WTC11 (cell line): ENCODE data around the gene ANKRD11.

Experiments used
- CREM ChIP-seq: sonication (generic); formaldehyde crosslinking; IDR thresholded peaks from 2 replicates; pipeline ENCODE4 v1.8.1; 2022; ENCODE audit warnings: mild to moderate bottlenecking, missing genetic modification reagents, moderate library complexity
- GABPB1 ChIP-seq: sonication (generic); formaldehyde crosslinking; IDR thresholded peaks from 2 replicates; pipeline ENCODE4 v1.8.1; 2023; ENCODE audit warnings: mild to moderate bottlenecking, missing genetic modification reagents
- IRF1 ChIP-seq: sonication (generic); formaldehyde crosslinking; IDR thresholded peaks from 2 replicates; pipeline ENCODE4 v1.8.0; 2023; ENCODE audit warnings: missing genetic modification reagents
- TEAD4 ChIP-seq: sonication (generic); formaldehyde crosslinking; IDR thresholded peaks from 2 replicates; pipeline ENCODE4 v1.8.0; 2022; ENCODE audit warnings: mild to moderate bottlenecking, missing genetic modification reagents
- ZNF317 ChIP-seq: sonication (generic); formaldehyde crosslinking; IDR thresholded peaks from 2 replicates; pipeline ENCODE4 v1.8.1; 2023; ENCODE audit warnings: low read depth, mild to moderate bottlenecking, moderate library complexity, missing genetic modification reagents, borderline replicate concordance
- ZNF671 ChIP-seq: fragments of 250-450 bp; sonication (Bioruptor Pico); IDR thresholded peaks from 2 replicates; pipeline ENCODE4 v1.8.0; 2021; ENCODE audit warnings: mild to moderate bottlenecking
- TF ChIP-seq, protein P1 (sequence below): fragments of 200-600 bp; IDR thresholded peaks from 2 replicates; pipeline ENCODE4 v1.8.0; 2022; ENCODE audit warnings: antibody characterized with exemption

DNA sequence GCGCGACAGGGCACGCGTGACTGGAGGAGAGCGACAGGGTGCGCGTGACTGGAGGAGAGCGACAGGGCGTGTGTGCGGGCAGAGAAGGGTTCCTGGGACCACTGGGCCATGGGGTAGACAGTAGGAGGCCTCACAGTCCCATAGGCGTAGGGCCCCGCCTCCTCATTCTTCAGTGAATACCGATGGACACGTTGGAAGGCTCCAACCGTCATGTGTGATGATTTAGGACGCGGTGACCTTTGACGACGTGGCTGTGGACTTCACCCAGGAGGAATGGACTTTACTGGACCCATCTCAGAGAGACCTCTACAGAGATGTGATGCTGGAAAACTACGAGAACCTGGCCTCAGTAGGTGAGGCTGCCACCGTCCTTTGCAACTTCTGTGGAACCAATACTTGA, 267.4 kb downstream of the ANKRD11 start:
- TF ChIP-seq, protein P1, sequence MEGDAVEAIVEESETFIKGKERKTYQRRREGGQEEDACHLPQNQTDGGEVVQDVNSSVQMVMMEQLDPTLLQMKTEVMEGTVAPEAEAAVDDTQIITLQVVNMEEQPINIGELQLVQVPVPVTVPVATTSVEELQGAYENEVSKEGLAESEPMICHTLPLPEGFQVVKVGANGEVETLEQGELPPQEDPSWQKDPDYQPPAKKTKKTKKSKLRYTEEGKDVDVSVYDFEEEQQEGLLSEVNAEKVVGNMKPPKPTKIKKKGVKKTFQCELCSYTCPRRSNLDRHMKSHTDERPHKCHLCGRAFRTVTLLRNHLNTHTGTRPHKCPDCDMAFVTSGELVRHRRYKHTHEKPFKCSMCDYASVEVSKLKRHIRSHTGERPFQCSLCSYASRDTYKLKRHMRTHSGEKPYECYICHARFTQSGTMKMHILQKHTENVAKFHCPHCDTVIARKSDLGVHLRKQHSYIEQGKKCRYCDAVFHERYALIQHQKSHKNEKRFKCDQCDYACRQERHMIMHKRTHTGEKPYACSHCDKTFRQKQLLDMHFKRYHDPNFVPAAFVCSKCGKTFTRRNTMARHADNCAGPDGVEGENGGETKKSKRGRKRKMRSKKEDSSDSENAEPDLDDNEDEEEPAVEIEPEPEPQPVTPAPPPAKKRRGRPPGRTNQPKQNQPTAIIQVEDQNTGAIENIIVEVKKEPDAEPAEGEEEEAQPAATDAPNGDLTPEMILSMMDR, result no peak
- TF ChIP-seq TEAD4 (CRISPR knock-in tag) (no peak), GABPB1 (CRISPR knock-in tag) (no peak), IRF1 (CRISPR knock-in tag) (no peak), CREM (no peak), ZNF317 (CRISPR knock-in tag) (no peak), ZNF671 (CRISPR knock-in tag) (no peak)
